Testis (tissue), 2 donors: ENCODE data around the gene FAM171A1.

Experiments
- CTCF ChIP-seq, 3 experiments: fragments of 450-650 bp in 2 of 3; fragments of 200-600 bp in 1 of 3; sonication (generic) in 1 of 3; IDR thresholded peaks; one replicate each; pipeline ENCODE4 v1.5.1; 2016 to 2019; ENCODE audit warnings: antibody characterized with exemption in 3 of 3, mild to moderate bottlenecking in 2 of 3, moderate library complexity in 1 of 3
- POLR2A ChIP-seq: fragments of 450-650 bp; IDR thresholded peaks from one replicate; pipeline ENCODE4 v1.6.1; 2017; ENCODE audit warnings: antibody characterized with exemption, mild to moderate bottlenecking, moderate library complexity

- TF ChIP-seq CTCF (IDR thresholded peaks at IDR 0.05): no peak
- TF ChIP-seq POLR2A: no peak
Observed at GRCh38 chr10:15224948-15225347, 146.1 kb downstream of the FAM171A1 start.
